GM12892 (cell line): ENCODE results near the gene PCSK7.

Source experiments
- POLR2A ChIP-seq: IDR thresholded peaks from 2 replicates; pipeline ENCODE4 v1.6.1; 2011; ENCODE audit warnings: low read depth, low read length, control low read depth
- POLR2AphosphoS5 ChIP-seq: IDR thresholded peaks from 2 replicates; pipeline ENCODE4 v1.6.1; 2011; ENCODE audit warnings: low read depth, low read length, control low read depth
- TAF1 ChIP-seq: IDR thresholded peaks from 2 replicates; pipeline ENCODE4 v1.6.1; 2011; ENCODE audit warnings: low read depth, mild to moderate bottlenecking, control low read depth, low read length, borderline replicate concordance

- TF ChIP-seq TAF1 (no peak), POLR2A (no peak), POLR2AphosphoS5 (no peak)
Observed at GRCh38 chr11:117218133-117218915, 13.5 kb downstream of the PCSK7 start.
